Aorta (tissue), 5 donors: Measurements from ENCODE around the gene MYO15B. TPM values are rescaled to one million over a fixed set of nuclear protein-coding genes. Genes with fewer than 3 reads are reported as not detected.

Experiments
- ATAC-seq: fragments of 200-7000 bp; cut with Tn5 transposase; one replicate; pipeline ENCODE4 v1.9.1; 2022; ENCODE audit warnings: moderate library complexity; ENCODE audit not compliant: low FRiP score
- DNase-seq, 2 donors: peaks; one replicate each; pipeline ENCODE4 v3.0.0-alpha.2; 2020
- H3K27ac ChIP-seq, 2 donors: one replicate each; pipeline ENCODE4 v1.5.1; 2013; ENCODE audit warnings: low read length in 2 of 2, mild to moderate bottlenecking in 2 of 2, moderate library complexity in 2 of 2, control low read depth in 1 of 2, inconsistent platforms in 1 of 2, low read depth in 1 of 2
- H3K27me3 ChIP-seq, 2 donors: one replicate each; pipeline ENCODE4 v1.6.1; 2013; ENCODE audit warnings: control low read depth in 1 of 2, low read length in 1 of 2, mild to moderate bottlenecking in 1 of 2, moderate library complexity in 1 of 2; ENCODE audit not compliant: insufficient read depth in 2 of 2, control insufficient read depth in 1 of 2
- H3K36me3 ChIP-seq, 2 donors: one replicate each; pipeline ENCODE4 v1.6.1; 2013; ENCODE audit warnings: control low read depth in 1 of 2, low read length in 1 of 2, mild to moderate bottlenecking in 1 of 2; ENCODE audit not compliant: insufficient read depth in 2 of 2, control insufficient read depth in 1 of 2
- H3K4me1 ChIP-seq, 2 donors: one replicate each; pipeline ENCODE4 v1.6.1; 2013; ENCODE audit warnings: low read length in 2 of 2, control low read depth in 1 of 2, mild to moderate bottlenecking in 1 of 2, moderate library complexity in 1 of 2; ENCODE audit not compliant: insufficient read depth in 2 of 2, control insufficient read depth in 1 of 2
- H3K4me3 ChIP-seq, 2 donors: one replicate each; pipeline ENCODE4 v1.5.1; 2013; ENCODE audit warnings: low read length in 2 of 2, control low read depth in 1 of 2, mild to moderate bottlenecking in 1 of 2
- H3K9me3 ChIP-seq: one replicate; pipeline ENCODE4 v1.6.1; 2013; ENCODE audit warnings: mild to moderate bottlenecking, low read length; ENCODE audit not compliant: control insufficient read depth
- WGBS, 2 donors: extraction: QIAGEN DNeasy Blood & Tissue Kit; methylation state at CpG; one replicate each; pipeline ENCODE4 v1.1.7; 2013; 5-methylcytosine and 5-hydroxymethylcytosine counted together
- intact Hi-C, 2 donors: fragments of 100-400 bp; cut with DNase I; formaldehyde crosslinking; loops; one replicate each; pipeline versions ENCODE4 v1.14.2 to v1.15.0; 2022
- polyA plus RNA-seq, 2 donors: library from polyadenylated mRNA; stranded (reverse); fragments of 200-250 nt; gene quantifications; one replicate each; pipeline ENCODE4 v1.2.3, GENCODE V29; 2013
- total RNA-seq, 2 donors: library from RNA; stranded (reverse); fragmentation: NEBNext Ultra II Directional; extraction: Animal tissue kit (Norgen Biotek cat#: 25700); gene quantifications; one replicate each; pipeline ENCODE4 v1.2.1, GENCODE V29; 2021
- donor health status: healthy with polysubstance abuse.
- donor health status: Bipolar disorder and iron deficiency.
- donor health status: DM: no; HTN: no; CAD: no.
- donor health status: DM: no; HTN: no; CAD: no.
- donor health status: DM: yes; HTN: yes; CAD: no.

Gene MYO15B
- total and polyA plus RNA-seq, 4 donors: 113 to 279 (median 138) TPM

- intact Hi-C loops: no loop called here
- ATAC-seq (no peak), DNase-seq (no peak)
- 58 to 60% methylated on average over 28 of the region's 28 CpGs for WGBS, 2 donors
- no peak overlapping the region for H3K4me3 ChIP-seq
- H3K27ac ChIP-seq: no peak overlapping the region
- no peaks in the 10 kb centered on the region for H3K9me3 ChIP-seq
- no peaks in the 10 kb centered on the region for H3K27me3 ChIP-seq
- H3K4me1 ChIP-seq: no peaks in the 10 kb centered on the region
- no peaks in the 10 kb centered on the region for H3K36me3 ChIP-seq
Observed at GRCh38 chr17:75594499-75595283, 7.1 kb downstream of the MYO15B start.

DNA sequence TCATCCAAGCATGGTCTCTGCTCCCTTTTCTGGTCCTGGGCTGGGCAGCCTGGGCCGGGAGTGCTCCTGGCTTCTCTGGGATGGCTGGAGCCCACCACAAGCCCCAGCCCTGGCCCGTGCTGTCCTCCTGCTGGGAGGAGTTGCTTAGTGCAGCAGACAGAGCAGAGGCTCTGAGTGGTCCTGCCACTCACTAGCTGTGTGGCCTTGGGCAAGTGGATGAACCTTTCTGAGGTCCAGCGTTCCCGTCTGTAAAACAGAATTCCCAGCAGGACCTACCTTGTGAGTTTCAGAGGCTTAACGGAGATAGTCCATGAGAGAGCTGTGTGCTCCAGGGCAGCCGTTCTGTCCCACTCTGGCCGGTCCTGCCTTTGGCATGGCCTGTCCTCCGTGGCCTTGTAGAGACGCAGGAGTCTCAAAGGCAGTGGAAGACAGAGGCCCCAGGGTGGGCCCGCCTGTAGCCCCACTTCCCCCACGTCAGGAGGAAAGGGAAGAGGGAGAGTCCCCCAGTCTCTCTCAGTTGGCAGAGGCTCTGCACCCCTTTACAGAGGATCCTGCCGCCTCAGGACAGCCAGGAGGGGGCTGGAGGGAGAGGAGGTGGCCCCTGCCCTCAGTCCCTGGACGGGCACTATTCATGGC is 7.8 kb downstream of the MYO15B start:
- no peaks in the 10 kb centered on the region for H3K36me3 ChIP-seq
- 66 to 69% methylated on average over 13 of the region's 13 CpGs for WGBS, 2 donors
- no peak for DNase-seq
- no peaks in the 10 kb centered on the region for H3K4me1 ChIP-seq
- no peaks in the 10 kb centered on the region for H3K9me3 ChIP-seq
- H3K27ac ChIP-seq: no peak overlapping the region
- no peaks in the 10 kb centered on the region for H3K27me3 ChIP-seq
- ATAC-seq: no peak
- no peak overlapping the region for H3K4me3 ChIP-seq
- intact Hi-C loops: no loop called here

- ATAC-seq (no peak), DNase-seq (no peak)
- 77 to 78% methylated on average over 6 of the region's 6 CpGs for WGBS, 2 donors
Observed at GRCh38 chr17:75595920-75596313, 8.3 kb downstream of the MYO15B start.

GRCh38 chr17:75596320-75597087 is 8.9 kb downstream of the MYO15B start:
- DNase-seq (no peak), ATAC-seq (no peak)
- WGBS, 2 donors: 76 to 83% methylated on average over 17 of the region's 17 CpGs
- Histone ChIP-seq H3K4me1 (no peaks in the 10 kb centered on the region), H3K36me3 (no peaks in the 10 kb centered on the region), H3K9me3 (no peaks in the 10 kb centered on the region), H3K4me3 (no peak overlapping the region), H3K27me3 (no peaks in the 10 kb centered on the region), H3K27ac (no peak overlapping the region)
- intact Hi-C loops: no loop called here

More at GRCh38 chr17:75595920-75596313, 8.3 kb downstream of the MYO15B start:
- intact Hi-C loops: no loop called here
- H3K4me3 ChIP-seq: no peak overlapping the region
- no peaks in the 10 kb centered on the region for H3K27me3 ChIP-seq
- H3K27ac ChIP-seq: no peak overlapping the region
- no peaks in the 10 kb centered on the region for H3K9me3 ChIP-seq
- no peaks in the 10 kb centered on the region for H3K36me3 ChIP-seq
- H3K4me1 ChIP-seq: no peaks in the 10 kb centered on the region

- H3K4me1 ChIP-seq: no peaks in the 10 kb centered on the region
- intact Hi-C loops: no loop called here
- DNase-seq: no peak
- ATAC-seq: peak; percentile 35
- H3K27me3 ChIP-seq: no peaks in the 10 kb centered on the region
- no peak overlapping the region for H3K27ac ChIP-seq
- H3K9me3 ChIP-seq: no peaks in the 10 kb centered on the region
- no peaks in the 10 kb centered on the region for H3K36me3 ChIP-seq
- WGBS, 2 donors: 57 to 58% methylated on average over 28 of the region's 28 CpGs
- H3K4me3 ChIP-seq: no peak overlapping the region
Observed at GRCh38 chr17:75601057-75601987, 13.7 kb downstream of the MYO15B start.

DNA sequence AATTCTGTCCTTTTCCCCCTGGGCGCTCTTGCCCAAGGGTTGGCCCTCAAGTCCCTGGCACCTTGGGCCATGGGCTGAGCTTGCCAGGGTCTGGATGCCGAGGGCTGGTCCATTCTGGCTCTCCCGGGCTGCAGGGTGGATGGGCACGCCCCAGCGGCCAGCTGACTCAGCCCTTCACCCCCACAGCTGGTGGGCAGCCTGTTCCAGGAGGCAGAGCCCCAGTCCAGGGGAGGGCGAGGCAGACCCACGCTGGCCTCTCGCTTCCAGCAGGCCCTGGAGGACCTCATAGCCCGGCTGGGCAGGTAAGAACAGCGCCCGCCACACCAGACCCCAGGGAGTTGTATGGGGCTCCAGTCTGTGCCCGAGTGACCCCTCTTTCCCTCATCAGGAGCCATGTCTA is 15.0 kb downstream of the MYO15B start:
- Histone ChIP-seq H3K27ac (no peak overlapping the region), H3K9me3 (no peaks in the 10 kb centered on the region), H3K4me3 (no peak overlapping the region), H3K36me3 (no peaks in the 10 kb centered on the region), H3K4me1 (no peaks in the 10 kb centered on the region), H3K27me3 (no peaks in the 10 kb centered on the region)
- intact Hi-C loops: no loop called here
- WGBS, 2 donors: 82 to 86% methylated on average over 11 to 12 of the region's 12 CpGs
- DNase-seq (no peak), ATAC-seq (peak; percentile 10)

GRCh38 chr17:75603123-75603522 is 15.5 kb downstream of the MYO15B start:
- no peaks in the 10 kb centered on the region for H3K9me3 ChIP-seq
- no peak overlapping the region for H3K27ac ChIP-seq
- no peaks in the 10 kb centered on the region for H3K4me1 ChIP-seq
- 81% methylated on average over 9 of the region's 9 CpGs for whole genome bisulfite sequencing, 2 donors
- no peaks in the 10 kb centered on the region for H3K27me3 ChIP-seq
- H3K36me3 ChIP-seq: no peaks in the 10 kb centered on the region
- ATAC-seq: peak; percentile 11
- intact Hi-C loops: no loop called here
- DNase-seq: no peak
- H3K4me3 ChIP-seq: no peak overlapping the region

- H3K4me3 ChIP-seq: no peak overlapping the region
- WGBS, 2 donors: 77 to 80% methylated on average over 11 to 12 of the region's 12 CpGs
- no peak overlapping the region for H3K27ac ChIP-seq
- no peaks in the 10 kb centered on the region for H3K9me3 ChIP-seq
- ATAC-seq: no peak
- intact Hi-C loops: no loop called here
- no peaks in the 10 kb centered on the region for H3K27me3 ChIP-seq
- H3K36me3 ChIP-seq: no peaks in the 10 kb centered on the region
- no peak for DNase-seq
- no peaks in the 10 kb centered on the region for H3K4me1 ChIP-seq
Observed at GRCh38 chr17:75604034-75604695, 16.6 kb downstream of the MYO15B start.
